ENCODE results near the gene SLC44A4.

GRCh38 chr6:31903957-31904356, 25.2 kb upstream of the SLC44A4 start:
- TF ChIP-seq CTCF (conservative IDR thresholded peaks at IDR 0.05) (no peak), ZFX (IDR thresholded peaks at IDR 0.05) (no peak)
